IMR-90 (cell line): ENCODE results near the gene PRKN. TPM values are rescaled to one million over a fixed set of nuclear protein-coding genes. Genes with fewer than 3 reads are reported as not detected.

ENCODE experiments used
- ATAC-seq: fragments of 200-7000 bp; cut with Tn5 transposase; 2 replicates; pipeline ENCODE4 v1.9.1; 2020; ENCODE audit warnings: low read depth, mild to moderate bottlenecking, moderate library complexity
- BruUV-seq: library from RNA; stranded (reverse); fragments of 400-500 nt; replicated peaks from 2 replicates; lab custom pipeline; 2021; lab: Mats Ljungman, UMichigan
- CTCF ChIA-PET: fragments of 300-600 bp; formaldehyde crosslinking; extraction: SDS; loops from one replicate; lab custom pipeline; 2021; ENCODE audit warnings: antibody characterized with exemption; lab: Yijun Ruan, JAX
- POLR2A ChIA-PET: fragments of 300-600 bp; sonication (Branson Sonifier 250); formaldehyde crosslinking; loops from one replicate; lab custom pipeline; 2022; ENCODE audit warnings: antibody characterized with exemption; ENCODE audit not compliant: unreplicated experiment; lab: Charles Lee
- DNase-seq: peaks from one replicate; pipeline ENCODE4 v3.0.0; 2013
- H2AFZ ChIP-seq: replicated peaks from 2 replicates; pipeline ENCODE3; 2013; ENCODE audit warnings: low read length, mild to moderate bottlenecking; ENCODE audit not compliant: poor library complexity
- H2AK5ac ChIP-seq: 2 replicates; pipeline ENCODE4 v1.6.1; 2013; ENCODE audit warnings: low read depth, low read length, inconsistent platforms
- H2AK9ac ChIP-seq: replicated peaks from 2 replicates; pipeline ENCODE3; 2013; ENCODE audit warnings: mild to moderate bottlenecking, low read depth, low read length, moderate library complexity; ENCODE audit not compliant: poor library complexity
- H2BK120ac ChIP-seq: 2 replicates; pipeline ENCODE4 v1.6.1; 2013; ENCODE audit warnings: low read depth, low read length, inconsistent platforms
- H2BK15ac ChIP-seq: 3 replicates; pipeline ENCODE4 v1.6.1; 2013; ENCODE audit warnings: low read depth, low read length, inconsistent platforms
- H2BK20ac ChIP-seq: 2 replicates; pipeline ENCODE4 v1.6.1; 2013; ENCODE audit warnings: low read depth, mild to moderate bottlenecking, inconsistent platforms, low read length, moderate library complexity
- H2BK5ac ChIP-seq: 2 replicates; pipeline ENCODE4 v1.6.1; 2013; ENCODE audit warnings: mild to moderate bottlenecking, low read depth, low read length, inconsistent platforms; ENCODE audit not compliant: poor library complexity, severe bottlenecking
- H3K14ac ChIP-seq: replicated peaks from 2 replicates; pipeline ENCODE4 v1.6.1; 2013; ENCODE audit warnings: low read depth, low read length, inconsistent platforms
- H3K18ac ChIP-seq: 2 replicates; pipeline ENCODE4 v1.6.1; 2013; ENCODE audit warnings: low read depth, low read length, control low read depth
- H3K23ac ChIP-seq: 2 replicates; pipeline ENCODE4 v1.6.1; 2013; ENCODE audit warnings: low read depth, low read length, inconsistent platforms
- H3K27ac ChIP-seq: 2 replicates; pipeline ENCODE4 v1.5.1; 2013; ENCODE audit warnings: mild to moderate bottlenecking, control low read depth, low read length; ENCODE audit not compliant: insufficient read depth
- H3K27me3 ChIP-seq: 2 replicates; pipeline ENCODE4 v1.6.1; 2013; ENCODE audit warnings: low read length; ENCODE audit not compliant: control insufficient read depth, insufficient read depth
- H3K36me3 ChIP-seq: 2 replicates; pipeline ENCODE4 v1.6.1; 2013; ENCODE audit warnings: low read length, mixed read lengths; ENCODE audit not compliant: control insufficient read depth, insufficient read depth
- H3K4ac ChIP-seq: 2 replicates; pipeline ENCODE4 v1.6.1; 2013; ENCODE audit warnings: low read depth, low read length, inconsistent platforms
- H3K4me1 ChIP-seq: 2 replicates; pipeline ENCODE4 v1.6.1; 2013; ENCODE audit warnings: low read length, mixed read lengths; ENCODE audit not compliant: control insufficient read depth, insufficient read depth
- H3K4me2 ChIP-seq: 2 replicates; pipeline ENCODE4 v1.6.1; 2013; ENCODE audit warnings: low read depth, mild to moderate bottlenecking, control low read depth, low read length, moderate library complexity
- H3K4me3 ChIP-seq: 2 replicates; pipeline ENCODE4 v1.5.1; 2013; ENCODE audit warnings: low read depth, mild to moderate bottlenecking, control low read depth, low read length, moderate library complexity; ENCODE audit not compliant: insufficient read depth
- H3K56ac ChIP-seq: 2 replicates; pipeline ENCODE4 v1.6.1; 2013; ENCODE audit warnings: low read length, inconsistent platforms; ENCODE audit not compliant: insufficient read depth; ENCODE audit errors: extremely low read depth
- H3K79me1 ChIP-seq, 2 experiments: 2 replicates each; pipeline ENCODE4 v1.6.1; 2013; ENCODE audit warnings: low read length in 2 of 2, inconsistent platforms in 1 of 2, low read depth in 1 of 2
- H3K9ac ChIP-seq: 2 replicates; pipeline ENCODE4 v1.6.1; 2013; ENCODE audit warnings: low read depth, low read length, control low read depth
- H3K9me1 ChIP-seq: 2 replicates; pipeline ENCODE4 v1.6.1; 2013; ENCODE audit warnings: low read length, inconsistent platforms; ENCODE audit not compliant: insufficient read depth
- H3K9me3 ChIP-seq: 2 replicates; pipeline ENCODE4 v1.6.1; 2013; ENCODE audit warnings: low read length; ENCODE audit not compliant: control insufficient read depth, insufficient read depth
- H4K20me1 ChIP-seq: 2 replicates; pipeline ENCODE4 v1.6.1; 2013; ENCODE audit warnings: low read length, inconsistent platforms; ENCODE audit not compliant: insufficient read depth
- H4K5ac ChIP-seq: 2 replicates; pipeline ENCODE4 v1.6.1; 2013; ENCODE audit warnings: mild to moderate bottlenecking, low read depth, low read length, control low read depth
- H4K8ac ChIP-seq, 2 experiments: 2 replicates each; pipeline ENCODE4 v1.6.1; 2013; ENCODE audit warnings: low read depth in 2 of 2, low read length in 2 of 2, control low read depth in 1 of 2, inconsistent platforms in 1 of 2
- H4K91ac ChIP-seq: 2 replicates; pipeline ENCODE4 v1.6.1; 2013; ENCODE audit warnings: low read depth, low read length, inconsistent platforms; ENCODE audit not compliant: insufficient read depth
- CEBPB ChIP-seq: IDR thresholded peaks from 2 replicates; pipeline ENCODE4 v1.6.1; 2012; ENCODE audit warnings: low read depth, low read length, improper control_type of control experiment
- MXI1 ChIP-seq: IDR thresholded peaks from 2 replicates; pipeline ENCODE4 v1.6.1; 2012; ENCODE audit warnings: low read depth, mild to moderate bottlenecking, low read length, moderate library complexity, borderline replicate concordance
- WGBS, 2 experiments: methylation state at CpG; one replicate each; pipeline versions ENCODE4 v1.1.5 to v1.1.7; 2013; ENCODE audit warnings: missing lambda C conversion rate in 2 of 2; ENCODE audit not compliant: insufficient read length in 1 of 2; ENCODE audit errors: extremely low coverage in 2 of 2; 5-methylcytosine and 5-hydroxymethylcytosine counted together
- dilution Hi-C: fragments of 300-500 bp; cut with HindIII; formaldehyde crosslinking; loops from one replicate; pipeline ENCODE4 v1.14.3; 2018; ENCODE audit warnings: low sequenced_read_pairs; ENCODE audit not compliant: unreplicated experiment
- in situ Hi-C: fragments of 300-500 bp; cut with MboI; formaldehyde crosslinking; loops from 3 replicates; pipeline ENCODE4 v1.14.3; 2019; ENCODE audit warnings: low sequenced_read_pairs, inconsistent platforms, mixed read lengths
- intact Hi-C: fragments of 100-400 bp; cut with micrococcal nuclease; formaldehyde crosslinking; loops from 2 replicates; pipeline ENCODE4 v1.10.0; 2022
- polyA plus RNA-seq, 3 experiments: library from polyadenylated mRNA; depleted of rRNA; stranded (reverse); fragments of >200 nt; gene quantifications; 2 replicates each; pipeline ENCODE4 v1.2.3, GENCODE V29; 2012; ENCODE audit warnings: low replicate concordance in 1 of 3
- total RNA-seq: library from RNA; depleted of rRNA; stranded (reverse); fragments of >200 nt; gene quantifications from 2 replicates; pipeline ENCODE4 v1.2.3, GENCODE V29; 2012
- TF ChIP-seq, protein P1 (sequence below): conservative IDR thresholded peaks from 2 replicates; pipeline ENCODE4 v1.5.1; 2012; ENCODE audit warnings: mild to moderate bottlenecking, low read depth, low read length, improper control_type of control experiment
- TF ChIP-seq, protein P2 (sequence below): fragments of 150-350 bp; IDR thresholded peaks from 2 replicates; pipeline ENCODE4 v1.6.1; 2017; ENCODE audit warnings: mild to moderate bottlenecking, antibody characterized with exemption, low read length, low read depth

PRKN gene
- total and polyA plus RNA-seq, 2 of the 4 experiments (the other 2 are of a cell fraction), result 0.15 to 0.18 TPM

DNA sequence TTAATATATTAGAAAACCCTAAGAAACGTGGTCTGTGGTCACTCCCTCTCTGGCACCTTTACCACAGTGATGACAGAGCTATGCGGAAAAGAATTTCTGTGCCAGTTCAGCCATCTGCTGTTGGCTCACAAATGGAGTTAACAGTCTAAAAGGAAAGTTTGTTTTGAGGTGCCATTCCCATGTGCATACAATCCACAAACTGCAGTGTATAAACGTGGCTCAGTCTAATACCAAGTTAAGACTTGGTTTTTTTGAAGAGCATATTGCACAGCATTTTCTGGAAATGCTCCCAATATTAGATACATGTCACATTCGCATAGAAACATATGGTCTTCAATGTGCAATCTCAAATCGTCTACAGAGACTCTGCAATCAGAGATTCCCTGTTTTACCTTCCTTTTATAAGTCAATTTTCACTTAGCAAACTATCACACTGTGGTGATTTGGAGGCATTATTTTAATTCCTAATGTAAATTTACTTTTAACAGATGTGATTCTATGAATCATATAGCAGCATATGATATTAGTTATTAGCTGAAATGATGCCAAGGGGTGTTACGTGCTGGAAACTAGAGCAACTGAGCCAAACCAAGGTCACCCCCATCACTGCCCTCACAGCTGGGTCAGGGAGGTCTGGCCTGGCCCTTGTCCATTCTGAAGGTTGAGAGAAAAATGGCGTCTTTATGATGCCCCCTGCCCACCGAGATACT lies 383.5 kb downstream of the PRKN start:
- BruUV-seq, result no TSS peak
- Histone ChIP-seq H3K79me1 (no peaks in the 10 kb centered on the region), H2BK20ac (no peak overlapping the region), H3K9me3 (peaks cover 9% of the 10 kb centered on the region), H3K14ac (no peak overlapping the region), H4K91ac (no peak overlapping the region), H3K4me1 (no peaks in the 10 kb centered on the region), H2BK5ac (no peak overlapping the region), H3K27me3 (no peaks in the 10 kb centered on the region), H3K23ac (no peak overlapping the region), H4K20me1 (no peaks in the 10 kb centered on the region), H2BK15ac (no peak overlapping the region), H3K27ac (no peak overlapping the region), H2AFZ (no peak overlapping the region), H3K56ac (no peak overlapping the region), H3K4ac (no peak overlapping the region), H3K9ac (no peak overlapping the region), H3K4me3 (no peak overlapping the region), H3K18ac (no peak overlapping the region), H3K36me3 (no peaks in the 10 kb centered on the region), H2BK120ac (no peak overlapping the region), H3K9me1 (no peaks in the 10 kb centered on the region), H4K5ac (no peak overlapping the region), H2AK9ac (no peak overlapping the region), H3K4me2 (no peak overlapping the region), H2AK5ac (no peak overlapping the region), H4K8ac (no peak overlapping the region)
- DNase-seq (no peak), ATAC-seq (no peak)
- TF ChIP-seq, protein P1, sequence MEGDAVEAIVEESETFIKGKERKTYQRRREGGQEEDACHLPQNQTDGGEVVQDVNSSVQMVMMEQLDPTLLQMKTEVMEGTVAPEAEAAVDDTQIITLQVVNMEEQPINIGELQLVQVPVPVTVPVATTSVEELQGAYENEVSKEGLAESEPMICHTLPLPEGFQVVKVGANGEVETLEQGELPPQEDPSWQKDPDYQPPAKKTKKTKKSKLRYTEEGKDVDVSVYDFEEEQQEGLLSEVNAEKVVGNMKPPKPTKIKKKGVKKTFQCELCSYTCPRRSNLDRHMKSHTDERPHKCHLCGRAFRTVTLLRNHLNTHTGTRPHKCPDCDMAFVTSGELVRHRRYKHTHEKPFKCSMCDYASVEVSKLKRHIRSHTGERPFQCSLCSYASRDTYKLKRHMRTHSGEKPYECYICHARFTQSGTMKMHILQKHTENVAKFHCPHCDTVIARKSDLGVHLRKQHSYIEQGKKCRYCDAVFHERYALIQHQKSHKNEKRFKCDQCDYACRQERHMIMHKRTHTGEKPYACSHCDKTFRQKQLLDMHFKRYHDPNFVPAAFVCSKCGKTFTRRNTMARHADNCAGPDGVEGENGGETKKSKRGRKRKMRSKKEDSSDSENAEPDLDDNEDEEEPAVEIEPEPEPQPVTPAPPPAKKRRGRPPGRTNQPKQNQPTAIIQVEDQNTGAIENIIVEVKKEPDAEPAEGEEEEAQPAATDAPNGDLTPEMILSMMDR, result no peak
- TF ChIP-seq CEBPB (no peak), MXI1 (no peak)
- TF ChIP-seq, protein P2, sequence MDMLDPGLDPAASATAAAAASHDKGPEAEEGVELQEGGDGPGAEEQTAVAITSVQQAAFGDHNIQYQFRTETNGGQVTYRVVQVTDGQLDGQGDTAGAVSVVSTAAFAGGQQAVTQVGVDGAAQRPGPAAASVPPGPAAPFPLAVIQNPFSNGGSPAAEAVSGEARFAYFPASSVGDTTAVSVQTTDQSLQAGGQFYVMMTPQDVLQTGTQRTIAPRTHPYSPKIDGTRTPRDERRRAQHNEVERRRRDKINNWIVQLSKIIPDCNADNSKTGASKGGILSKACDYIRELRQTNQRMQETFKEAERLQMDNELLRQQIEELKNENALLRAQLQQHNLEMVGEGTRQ, result no peak
- WGBS, 2 experiments, result no CpG with 5 or more reads among the region's 8 CpGs
- dilution Hi-C loops (no loop called here), in situ Hi-C loops (no loop called here), intact Hi-C loops (no loop called here)
- CTCF ChIA-PET, result no interaction called here
- POLR2A ChIA-PET, result no interaction called here
